Hematopoietic multipotent progenitor cell treated with erythropoietin and hydrocortisone succinate and interleukin-3 and kit ligand, for 4 days (in vitro differentiated cells): ENCODE data around the gene BIRC7.
A peak's percentile ranks its signal among the peaks of the same experiment; 100 is the strongest.

ENCODE experiments used
- DNase-seq: peaks from one replicate; pipeline ENCODE4 v3.0.0-alpha.2; 2015

BIRC7 gene

DNA sequence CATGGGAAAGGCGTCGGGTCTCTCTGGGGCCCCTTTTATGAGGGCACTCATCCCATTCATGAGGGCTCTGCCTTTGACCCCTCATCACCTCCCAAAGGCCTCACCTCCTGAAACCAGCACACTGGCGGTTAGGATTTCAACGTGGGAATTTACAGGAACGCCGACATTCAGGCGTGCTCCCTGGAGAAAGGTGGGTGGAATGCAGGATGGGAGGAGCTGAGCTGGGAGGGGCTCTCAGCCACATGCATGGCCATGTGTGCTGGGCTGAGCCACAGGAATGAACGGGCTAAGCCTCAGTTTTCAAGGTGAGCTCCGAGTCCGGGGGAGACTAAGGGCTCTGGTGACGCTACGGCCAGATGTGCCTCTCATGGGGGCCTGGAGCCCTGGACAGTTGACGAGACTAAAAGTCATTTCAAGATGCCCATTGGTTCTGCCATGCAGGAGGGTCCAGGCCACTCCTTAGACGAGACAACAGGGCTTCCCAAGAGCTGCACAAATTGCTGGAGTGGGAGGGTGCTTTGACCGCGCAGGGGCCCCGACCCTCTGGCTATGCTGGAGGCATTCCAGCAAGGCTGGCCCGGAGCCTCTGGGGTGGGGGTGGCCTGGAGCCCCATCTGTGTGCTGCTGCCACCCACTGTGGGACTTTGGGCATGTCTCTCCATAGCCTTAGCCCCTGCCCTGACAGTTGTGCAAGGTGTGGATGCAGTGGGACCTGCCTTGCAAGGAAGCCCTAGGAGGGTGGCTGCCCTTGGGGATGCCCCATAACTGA lies 33.1 kb downstream of the BIRC7 start:
- DNase-seq: no peak

DNA sequence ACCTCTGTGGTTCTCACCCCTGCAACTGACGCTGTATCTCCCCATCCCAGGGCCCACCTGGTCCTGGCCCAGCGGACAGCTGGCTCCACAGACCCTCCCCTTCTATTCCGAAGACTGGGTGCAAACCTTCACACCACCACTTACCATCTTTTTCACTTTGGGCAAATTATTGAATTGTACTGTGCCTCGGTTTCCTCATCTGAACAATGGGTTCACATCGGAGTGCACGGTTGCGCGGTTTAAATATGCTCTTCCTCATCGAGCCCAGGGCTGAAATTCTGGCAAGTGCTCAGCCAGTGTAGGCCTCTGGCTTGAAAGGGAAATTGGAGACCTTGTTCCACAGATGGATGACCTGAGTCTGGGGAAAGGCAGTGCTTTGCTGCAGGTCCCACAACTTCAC lies 34.0 kb downstream of the BIRC7 start:
- no peak for DNase-seq

DNA sequence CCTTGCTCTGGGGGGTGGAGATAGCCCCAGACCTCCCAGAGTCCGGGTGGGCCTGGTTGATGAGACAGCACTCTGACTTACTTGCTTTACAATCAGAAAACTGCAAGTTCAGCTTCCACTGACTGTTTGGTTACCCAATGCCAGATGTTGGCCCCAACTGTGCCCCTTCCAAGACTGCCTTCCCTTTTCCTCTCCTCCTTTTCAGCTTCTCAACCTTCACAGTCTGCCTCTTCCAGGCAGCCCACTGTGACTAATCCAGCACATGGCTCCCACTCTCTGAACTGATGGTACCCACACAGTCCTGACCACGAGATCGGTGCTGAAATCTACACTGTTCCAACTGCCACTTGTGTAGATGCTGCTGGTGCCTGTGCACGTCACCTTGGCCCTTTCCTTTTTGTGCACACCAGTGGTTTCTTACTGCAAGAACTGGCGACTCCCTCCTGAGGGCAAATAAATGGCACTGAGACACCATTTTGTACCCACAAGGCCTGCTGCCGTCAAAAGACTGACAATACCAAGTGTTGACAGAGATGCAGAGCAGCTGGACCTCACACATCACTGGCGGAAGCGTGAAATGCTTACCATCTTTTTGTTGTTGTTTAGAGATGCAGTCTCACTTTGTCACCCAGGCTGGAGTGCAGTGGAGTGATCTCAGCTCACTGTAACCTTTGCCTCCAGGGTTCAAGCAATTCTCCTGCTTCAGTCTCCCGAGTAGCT lies 35.1 kb downstream of the BIRC7 start:
- no peak for DNase-seq

DNA sequence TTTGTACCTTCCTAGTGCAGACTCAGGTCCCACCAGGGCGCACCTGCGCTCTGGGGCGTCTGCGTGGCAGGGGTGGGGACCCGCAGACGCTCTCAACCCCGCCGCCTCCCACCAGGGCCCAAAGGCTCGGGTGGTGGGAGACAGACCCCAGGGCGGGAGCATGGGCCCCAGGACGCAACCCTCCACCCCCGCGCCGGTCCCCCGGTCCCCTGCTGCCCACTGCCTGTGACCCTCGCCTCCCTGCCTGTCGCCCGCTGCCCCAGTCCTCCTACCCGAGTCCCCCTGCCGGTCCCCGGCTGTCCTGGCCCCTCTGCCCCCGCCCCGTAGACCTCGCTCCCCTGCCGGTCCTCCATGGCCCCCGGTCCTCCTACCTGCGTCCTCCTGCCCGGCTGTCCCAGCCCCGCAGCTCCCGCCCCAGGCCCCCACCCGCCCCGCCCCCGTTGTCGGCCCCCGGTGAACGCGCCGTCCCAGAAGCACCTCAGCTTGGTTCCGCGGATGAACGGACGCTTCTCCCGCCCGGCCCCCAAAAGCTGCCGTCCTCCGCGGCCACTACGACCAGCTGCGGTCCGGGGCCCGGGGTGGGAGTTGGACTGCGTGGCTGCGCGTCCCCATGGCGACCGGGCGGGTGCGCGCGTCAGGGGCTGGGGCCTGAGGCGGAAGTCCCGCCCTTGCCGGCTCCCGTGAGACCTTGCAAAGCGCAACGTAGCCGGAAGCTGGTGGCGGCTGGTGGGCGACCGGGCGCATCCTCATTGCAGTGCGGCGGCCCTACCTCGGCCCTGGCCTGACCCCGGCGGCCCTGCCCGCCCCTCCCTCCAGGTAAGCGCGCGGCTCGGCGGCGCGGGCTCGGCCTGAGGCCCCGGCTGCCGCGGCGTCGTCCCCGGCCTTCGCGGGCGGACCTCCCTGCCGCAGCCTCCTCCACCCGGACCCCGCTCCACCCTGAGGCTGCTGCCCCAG lies 36.7 kb downstream of the BIRC7 start, which contains the start of gene ARFGAP1:
ARFGAP1 (plus strand) TSS at position 709 of the 954 bp plus-strand sequence. CDS start 2,768 bp downstream, outside the sequence.
- DNase-seq: peak; percentile 95

DNA sequence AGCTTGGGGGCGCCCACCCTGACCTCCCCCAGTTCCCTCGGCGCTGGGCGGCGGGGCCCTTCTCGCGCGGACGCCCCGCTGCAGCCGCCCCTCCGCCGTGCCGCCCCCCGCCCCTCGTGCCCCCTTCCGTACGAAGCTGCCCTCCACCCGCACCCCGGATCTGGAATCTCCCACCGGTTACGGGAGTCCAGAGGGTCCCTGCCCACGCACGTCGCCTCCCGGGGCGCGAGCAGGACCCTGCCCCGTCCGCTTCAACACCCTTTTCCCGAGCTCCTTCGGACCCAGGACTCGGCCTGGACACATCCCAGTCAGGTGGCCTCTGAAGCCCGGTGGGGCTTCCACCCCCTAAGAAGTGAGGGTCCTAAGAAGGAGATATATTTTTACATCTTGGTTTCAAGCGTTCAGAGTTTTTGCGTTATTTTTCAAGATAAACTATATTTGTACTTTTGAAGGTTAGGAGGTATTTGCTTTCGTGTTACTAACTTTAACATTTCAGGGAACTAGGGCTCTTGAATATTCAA lies 37.4 kb downstream of the BIRC7 start:
- DNase-seq: no peak

DNA sequence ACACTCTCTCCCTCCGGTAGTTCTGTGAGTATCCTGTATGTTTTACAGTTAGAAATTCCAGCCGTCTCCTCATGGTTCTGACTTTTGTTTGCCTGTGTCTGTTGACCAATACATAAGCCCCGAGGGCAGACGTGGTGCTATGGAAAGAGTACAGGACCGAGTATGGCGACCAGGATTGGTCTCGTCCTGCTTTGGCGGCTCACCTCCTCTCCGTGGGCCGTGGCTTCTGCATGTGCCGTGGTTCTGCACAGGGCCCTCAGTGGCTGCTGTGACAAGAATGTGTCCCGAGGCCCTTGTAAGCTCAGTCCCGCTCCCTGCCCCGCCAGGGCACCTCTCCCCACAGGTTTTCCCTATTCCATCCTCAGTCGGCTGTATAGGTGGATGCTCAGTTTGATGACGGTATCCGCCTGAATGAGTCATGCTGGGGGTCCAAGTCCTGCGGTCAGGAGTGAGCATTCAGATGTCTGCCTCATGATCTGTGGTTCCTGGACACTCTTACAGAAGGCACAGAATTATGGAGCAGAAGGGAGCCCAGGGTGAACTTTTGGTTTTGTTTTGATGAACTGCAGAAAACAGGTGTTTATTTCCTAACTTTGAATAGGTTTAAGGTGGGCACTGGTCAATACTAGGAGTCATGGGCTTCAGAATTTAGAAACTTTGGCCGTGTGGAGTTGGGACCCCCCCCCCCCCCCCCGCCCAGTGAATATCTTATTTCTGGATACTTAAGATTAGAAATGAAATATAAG lies 38.1 kb downstream of the BIRC7 start:
- DNase-seq: no peak

DNA sequence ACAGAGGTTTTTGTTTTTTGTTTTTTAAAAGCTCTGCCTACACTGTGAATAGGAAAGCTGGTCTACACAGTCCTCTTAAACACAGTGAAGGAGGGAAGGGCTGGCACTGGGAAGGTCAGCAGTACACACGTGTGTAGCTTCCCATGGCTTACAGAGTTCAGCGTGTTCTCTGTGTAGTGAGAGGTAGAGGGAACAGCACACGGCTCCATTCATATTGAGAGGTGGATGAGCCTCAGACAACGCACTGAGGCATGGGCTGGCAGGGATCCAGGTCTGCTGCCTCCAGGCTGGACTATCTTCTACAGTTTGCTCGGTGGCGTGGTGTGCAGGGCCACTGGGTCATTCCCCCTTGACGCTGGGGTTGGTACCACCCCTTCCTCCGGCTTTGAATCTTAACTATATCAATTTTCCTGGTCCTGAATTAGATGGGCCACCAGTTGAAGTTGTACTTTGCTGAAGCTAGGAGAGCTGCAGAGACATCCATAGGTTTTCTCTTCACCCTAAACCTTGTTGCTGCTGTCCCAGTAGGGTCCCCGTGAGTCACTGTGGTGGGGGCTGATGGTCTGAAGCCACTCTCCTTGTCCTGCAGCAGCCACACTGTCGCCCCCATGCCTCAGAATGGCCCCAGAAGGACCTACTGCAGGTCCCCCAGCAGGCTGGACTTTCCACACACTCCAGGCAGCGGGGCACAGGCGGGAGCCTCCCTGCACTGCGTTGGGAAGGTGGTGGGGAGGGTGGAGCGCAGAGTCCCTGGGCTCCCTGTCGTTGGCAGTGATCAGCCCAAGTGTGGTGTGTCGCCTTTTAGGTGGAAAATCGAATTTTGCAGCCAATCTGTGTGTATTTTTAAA lies 38.9 kb downstream of the BIRC7 start:
- no peak for DNase-seq

DNA sequence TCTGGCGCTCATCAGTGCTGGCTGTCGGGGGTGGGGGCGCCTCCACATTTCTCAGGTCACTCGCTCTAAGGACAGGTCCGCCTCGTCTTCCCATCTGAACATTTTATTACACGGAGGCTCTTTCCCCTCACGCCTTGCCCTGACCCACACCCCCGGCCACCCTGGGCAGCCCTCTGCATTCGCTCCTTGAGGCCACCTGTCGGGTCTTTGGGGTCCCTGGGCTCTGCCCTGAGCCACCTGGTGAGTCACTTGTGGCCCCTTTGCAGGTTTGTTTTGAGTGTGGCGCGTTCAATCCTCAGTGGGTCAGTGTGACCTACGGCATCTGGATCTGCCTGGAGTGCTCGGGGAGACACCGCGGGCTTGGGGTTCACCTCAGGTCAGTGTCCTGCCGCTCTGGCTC lies 40.1 kb downstream of the BIRC7 start:
- DNase-seq: no peak

DNA sequence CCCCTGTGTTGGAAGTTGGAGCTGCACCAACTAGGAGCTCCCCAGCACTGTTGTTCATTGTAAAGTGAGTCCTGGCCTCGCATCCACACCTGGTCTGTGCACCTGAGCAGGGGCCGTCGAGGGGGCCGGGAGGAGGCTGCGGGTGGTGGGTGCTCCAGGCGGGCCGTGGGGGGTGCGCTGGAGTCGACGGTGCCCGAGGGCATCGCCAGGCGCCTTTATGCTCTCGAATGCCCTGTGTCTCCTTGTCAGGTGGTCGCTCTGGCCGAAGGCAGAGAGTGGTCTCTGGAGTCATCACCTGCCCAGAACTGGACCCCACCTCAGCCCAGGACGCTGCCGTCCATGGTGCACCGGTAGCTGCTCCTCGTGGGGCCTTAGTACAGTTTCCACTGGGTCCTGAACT lies 41.3 kb downstream of the BIRC7 start:
- no peak for DNase-seq

DNA sequence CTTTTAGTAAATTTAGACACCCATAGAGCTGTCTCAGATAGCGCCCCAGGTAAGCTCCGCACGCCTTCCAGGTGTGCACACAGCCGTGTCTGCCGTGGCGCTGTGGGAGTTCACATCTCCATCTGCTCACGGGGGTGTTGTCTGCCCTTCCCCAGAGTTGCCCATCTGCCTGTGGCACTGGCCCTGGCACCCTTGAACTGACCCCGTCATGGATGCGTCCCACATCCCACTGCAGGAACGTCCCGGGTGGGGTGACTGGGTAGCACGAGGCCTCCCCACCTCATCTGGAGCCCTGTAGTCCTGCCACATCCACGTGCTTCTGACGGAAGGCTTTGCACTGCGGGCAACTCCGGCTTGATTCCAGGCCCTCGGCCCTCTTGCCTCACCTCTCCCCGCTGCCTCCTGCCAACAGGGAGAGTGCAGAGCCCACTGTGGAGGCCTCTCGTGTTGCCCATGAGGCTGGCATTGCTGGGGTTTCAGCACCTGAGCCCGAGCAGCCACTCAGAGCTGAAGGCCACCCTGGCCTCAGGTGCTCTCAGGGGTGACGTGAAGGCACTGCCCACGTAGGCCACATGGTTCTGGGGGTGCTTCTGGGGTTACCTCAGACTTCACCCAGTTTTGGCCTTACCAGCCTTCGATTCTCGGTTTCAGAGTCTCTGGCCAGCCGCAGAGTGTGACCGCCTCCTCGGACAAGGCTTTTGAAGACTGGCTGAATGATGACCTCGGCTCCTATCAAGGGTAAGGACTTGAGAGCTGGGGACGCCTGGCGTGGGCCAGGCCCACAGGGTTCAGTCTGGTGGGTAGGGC lies 42.0 kb downstream of the BIRC7 start:
- DNase-seq: no peak

DNA sequence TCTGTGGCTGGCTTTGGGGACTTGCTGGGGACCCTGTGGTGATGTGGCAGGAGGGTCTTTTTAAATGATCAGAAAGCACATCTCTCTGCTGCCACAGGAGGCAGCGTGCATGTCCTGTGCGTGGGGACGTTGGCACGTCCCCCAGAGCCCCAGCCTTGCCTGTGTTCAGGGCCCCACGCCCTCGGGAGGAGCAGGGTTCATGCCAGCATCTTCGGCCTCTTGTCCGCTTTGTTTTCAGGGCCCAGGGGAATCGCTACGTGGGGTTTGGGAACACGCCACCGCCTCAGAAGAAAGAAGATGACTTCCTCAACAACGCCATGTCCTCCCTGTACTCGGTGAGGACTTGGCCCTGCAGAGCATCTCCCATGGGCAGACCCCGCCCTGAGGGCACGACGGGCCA lies 43.0 kb downstream of the BIRC7 start:
- DNase-seq: no peak

DNA sequence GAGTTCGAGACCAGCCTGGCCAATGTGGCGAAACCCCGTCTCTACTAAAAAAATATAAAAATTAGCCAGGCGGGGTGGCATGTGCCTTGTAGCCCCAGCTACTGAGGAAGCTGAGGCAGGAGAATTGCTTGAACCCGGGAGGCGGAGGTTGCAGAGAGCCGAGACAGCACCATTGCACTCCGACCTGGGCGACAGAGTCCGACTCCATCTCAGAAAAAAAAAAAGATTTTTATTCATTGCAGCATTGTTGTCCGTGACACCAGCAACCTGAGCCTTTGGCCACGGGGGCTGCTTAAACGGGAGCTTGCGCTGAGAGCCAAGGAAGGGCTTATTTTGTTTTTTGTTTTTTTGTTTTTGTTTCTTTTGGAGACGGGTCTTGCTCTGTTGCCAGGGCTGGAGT lies 44.2 kb downstream of the BIRC7 start:
- no peak for DNase-seq

DNA sequence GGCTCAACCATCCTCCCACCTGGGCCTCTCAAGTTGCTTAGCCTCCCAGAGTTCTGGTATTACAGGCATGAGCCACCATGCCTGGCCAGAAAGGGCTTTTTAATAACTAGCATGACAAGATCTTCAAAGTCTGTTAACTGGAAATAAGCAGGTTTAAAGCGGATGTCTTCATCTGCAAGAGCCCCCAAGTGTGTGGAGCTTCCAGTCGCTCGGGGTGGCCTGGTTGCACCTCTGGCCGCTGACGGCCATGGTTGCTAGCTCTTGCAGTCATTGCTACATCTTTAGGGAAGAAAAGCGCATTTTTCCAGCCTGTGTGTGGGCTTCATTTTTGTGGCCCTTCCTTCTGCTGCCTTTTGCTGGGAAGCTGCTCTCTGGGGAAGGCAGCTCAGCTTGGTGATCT lies 44.7 kb downstream of the BIRC7 start:
- no peak for DNase-seq

DNA sequence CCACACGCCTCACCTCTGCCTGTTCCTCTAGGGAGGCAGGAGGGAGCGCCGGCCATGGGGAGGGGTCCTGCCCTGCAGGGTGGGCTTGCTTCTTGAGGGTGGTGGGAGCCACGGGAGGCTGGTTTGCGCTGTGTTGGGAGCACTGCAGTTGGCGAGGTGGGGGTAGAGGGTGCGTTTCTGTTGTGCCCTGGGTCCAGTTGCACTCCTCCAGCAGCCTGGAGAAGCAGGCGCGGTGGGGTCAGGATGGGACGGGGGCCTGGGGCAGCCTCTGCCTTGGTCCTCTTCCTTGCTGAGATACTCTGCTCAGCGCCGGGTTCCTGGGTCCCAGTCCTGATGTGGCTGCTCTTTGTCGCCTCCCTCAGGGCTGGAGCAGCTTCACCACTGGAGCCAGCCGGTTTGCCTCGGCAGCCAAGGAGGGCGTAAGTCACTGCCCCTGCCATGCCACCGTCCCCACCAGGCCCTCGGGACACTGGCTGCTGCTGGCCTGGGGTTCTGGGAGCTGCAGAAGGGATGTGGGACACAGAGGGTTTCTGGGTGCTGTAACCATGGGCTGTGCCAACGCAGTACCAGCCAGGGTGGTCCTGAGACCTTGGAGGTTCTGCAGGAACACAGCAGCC lies 45.3 kb downstream of the BIRC7 start:
- DNase-seq: peak; percentile 49

DNA sequence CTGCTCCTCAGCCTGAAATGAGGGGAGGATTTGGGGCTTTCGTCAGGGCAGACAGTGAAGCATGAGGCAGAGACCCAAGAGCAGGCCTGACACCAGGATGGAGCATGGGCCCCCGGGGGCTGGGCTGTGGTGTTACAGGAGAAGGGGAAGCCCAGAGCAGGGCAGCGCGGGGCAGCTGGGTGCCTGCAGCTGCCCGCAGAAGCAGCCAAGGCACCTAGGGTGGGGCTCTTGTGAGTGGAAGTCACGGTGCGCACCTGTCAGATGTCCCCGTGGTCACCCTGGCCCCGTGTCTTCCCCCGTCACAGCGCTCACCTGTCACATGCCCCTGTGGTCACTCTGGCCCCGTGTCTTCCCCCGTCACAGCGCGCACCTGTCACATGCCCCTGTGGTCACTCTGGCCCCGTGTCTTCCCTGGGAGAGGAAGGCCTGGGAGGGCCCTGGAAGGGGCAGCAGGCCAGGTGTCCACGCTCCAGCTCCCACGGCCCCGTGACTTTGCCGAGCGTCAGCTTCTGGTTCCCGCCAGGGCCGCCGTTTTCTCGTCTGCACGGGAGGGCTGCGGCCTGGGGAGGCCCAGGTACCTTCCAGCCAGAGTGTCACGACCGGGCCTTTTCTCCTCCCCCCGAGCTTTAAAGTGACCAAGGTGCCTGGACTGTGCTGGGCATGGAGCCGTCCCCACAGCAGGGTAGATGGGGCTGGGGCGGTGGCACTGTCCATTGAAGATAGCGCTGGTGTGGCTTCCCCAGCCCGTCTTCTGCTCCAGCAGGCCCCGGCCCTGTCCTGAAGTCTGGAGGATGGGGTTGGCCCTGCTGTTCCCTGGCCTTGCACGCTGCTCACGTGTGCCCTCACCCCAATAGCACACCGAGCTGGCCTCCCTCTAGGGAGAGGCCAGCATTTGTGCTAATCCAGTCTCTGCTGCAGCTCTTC lies 46.3 kb downstream of the BIRC7 start:
- no peak for DNase-seq

DNA sequence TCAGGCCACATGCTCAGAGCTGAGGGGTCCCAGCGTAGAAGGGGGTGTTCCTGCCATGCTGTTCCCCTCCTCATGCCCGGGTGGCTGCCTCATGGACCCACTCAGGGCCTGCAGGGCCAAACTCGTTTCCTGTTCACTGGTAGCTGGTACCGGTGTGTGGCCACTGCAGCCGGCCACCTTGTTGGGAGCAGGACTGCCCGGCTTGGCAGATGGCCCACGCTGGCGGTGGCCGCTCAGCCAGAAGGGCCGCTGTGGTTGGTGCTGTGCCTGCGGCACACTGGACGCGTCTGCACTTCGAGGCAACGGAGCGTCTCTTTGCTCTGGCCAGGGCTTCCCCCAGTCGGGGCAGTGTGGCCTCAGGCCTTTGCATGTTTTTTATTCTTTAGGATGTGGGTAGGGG lies 47.2 kb downstream of the BIRC7 start:
- no peak for DNase-seq

DNA sequence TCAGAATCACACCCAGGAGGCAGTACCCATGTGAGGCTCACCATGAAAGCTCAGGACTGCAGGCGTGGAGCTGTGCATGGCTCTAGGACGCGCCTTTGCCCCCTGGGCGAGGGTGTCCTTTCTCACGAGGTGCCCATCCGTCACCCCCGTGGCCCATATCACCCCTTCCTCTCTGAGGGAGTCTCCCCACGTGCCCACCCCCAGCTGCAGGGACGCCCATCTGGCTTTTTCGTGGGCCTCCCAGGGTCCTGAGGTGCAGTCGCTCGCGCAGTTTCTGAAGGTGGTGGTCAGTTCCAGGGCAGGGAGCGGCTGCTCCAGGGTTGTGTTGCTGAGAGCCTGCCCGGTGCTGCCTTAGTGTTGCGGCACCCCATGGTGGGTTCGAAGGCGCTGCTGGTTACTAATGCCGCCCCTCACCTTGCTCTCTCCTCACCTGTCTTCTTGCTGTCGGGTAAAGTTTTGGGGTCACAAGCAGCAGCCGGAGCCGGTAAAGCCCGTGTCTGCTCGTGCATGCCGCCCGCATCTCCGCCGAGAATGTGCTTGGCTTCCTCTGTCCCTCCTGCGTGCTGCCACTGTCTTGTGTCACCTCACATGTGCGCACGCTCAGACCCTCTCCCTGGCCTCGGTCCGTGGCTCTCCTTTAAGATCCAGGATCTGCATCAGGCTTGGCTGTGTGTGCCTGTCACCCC lies 47.8 kb downstream of the BIRC7 start:
- no peak for DNase-seq

DNA sequence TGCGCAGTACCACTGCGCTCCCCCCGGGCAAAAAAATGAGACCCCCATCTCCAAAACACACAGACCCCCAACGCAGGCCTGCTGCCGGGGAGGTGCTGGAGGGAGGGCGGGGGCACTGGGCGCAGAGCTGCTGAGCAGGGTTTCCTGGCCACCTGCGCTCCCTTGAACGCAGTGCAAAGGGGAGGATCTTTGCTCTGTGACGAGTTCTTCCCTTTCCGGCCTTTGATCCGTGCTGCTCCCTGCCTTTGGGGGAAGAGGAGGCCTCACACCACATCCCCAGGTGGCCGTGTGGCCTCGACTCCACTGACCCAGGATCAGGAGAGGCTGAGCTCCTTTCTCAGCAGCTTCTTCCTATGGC lies 48.4 kb downstream of the BIRC7 start:
- no peak for DNase-seq
